Measurements from ENCODE around the gene CACNA1B.

Gene CACNA1B

DNA sequence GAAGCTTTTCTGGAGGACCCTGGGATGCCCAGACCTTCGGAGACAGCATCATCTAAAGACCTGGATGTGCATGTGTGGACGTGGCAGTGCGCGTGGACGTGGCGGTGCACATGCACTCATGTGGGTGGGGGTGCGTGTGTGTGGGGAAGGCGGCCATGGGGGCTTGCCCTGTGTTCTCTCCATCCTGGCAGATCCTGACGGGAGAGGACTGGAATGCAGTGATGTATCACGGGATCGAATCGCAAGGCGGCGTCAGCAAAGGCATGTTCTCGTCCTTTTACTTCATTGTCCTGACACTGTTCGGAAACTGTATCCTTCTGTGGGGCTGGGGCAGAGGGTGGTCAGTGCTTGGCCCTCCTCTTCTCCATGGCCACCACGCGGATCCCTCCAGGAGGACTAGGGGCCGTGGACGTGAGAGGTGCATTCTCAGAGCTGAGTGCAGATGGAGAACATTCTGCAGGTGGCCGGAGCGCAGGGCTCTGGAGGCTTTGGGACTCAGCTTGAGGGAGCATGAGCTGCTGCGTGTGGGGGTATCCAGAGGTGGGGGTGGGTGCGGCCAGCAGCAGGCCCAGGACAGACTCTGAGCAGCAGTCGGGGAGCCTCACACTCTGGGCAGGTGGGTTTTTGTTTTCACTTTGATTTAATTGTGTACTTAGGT lies 129.1 kb downstream of the CACNA1B start:
- no peaks in the 10 kb centered on the region for H3K9me3 ChIP-seq (ENCODE audit: control insufficient read depth, insufficient read depth, low read length)
- no CpG with 5 or more reads among the region's 25 CpGs for WGBS (ENCODE audit: insufficient coverage, insufficient read length)

DNA sequence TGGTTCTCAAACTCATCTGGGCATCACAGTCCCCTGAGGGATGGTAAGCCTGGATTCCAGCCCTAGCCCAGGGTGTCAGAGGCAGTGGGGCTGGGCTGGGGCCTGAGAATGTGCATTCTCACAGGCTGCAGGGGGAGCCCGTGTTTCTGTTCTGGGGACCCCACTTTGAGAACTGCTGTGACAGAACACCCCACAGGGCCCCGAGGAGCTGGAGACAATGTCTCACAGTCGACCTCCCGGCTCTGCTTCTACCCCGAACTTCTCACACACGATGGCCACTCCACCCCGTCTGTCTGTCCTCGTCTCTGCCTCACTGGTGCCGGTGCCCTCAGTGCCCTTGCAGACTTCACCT lies 130.0 kb downstream of the CACNA1B start:
- Histone ChIP-seq H3K27me3 (ENCODE audit: control insufficient read depth, insufficient read depth, low read length) (no peaks in the 10 kb centered on the region), H3K9me3 (ENCODE audit: control insufficient read depth, insufficient read depth, low read length) (no peaks in the 10 kb centered on the region), H3K4me1 (ENCODE audit: control insufficient read depth, insufficient read depth, low read length) (no peaks in the 10 kb centered on the region), H3K36me3 (ENCODE audit: control insufficient read depth, insufficient read depth, low read length) (no peaks in the 10 kb centered on the region; the same call in 1 of the 2 replicates), H3K4me3 (ENCODE audit: low read length) (no peak overlapping the region), H3K27ac (ENCODE audit: low read length) (no peak overlapping the region)
- no peak for DNase-seq (ENCODE audit: low read depth, low spot score)
- no CpG with 5 or more reads among the region's 9 CpGs for WGBS (ENCODE audit: insufficient coverage, insufficient read length)

More for the DNA sequence above, 129.1 kb downstream of the CACNA1B start:
- Histone ChIP-seq H3K36me3 (ENCODE audit: control insufficient read depth, insufficient read depth, low read length) (no peaks in the 10 kb centered on the region; the same call in 1 of the 2 replicates), H3K27ac (ENCODE audit: low read length) (no peak overlapping the region), H3K4me3 (ENCODE audit: low read length) (no peak overlapping the region), H3K27me3 (ENCODE audit: control insufficient read depth, insufficient read depth, low read length) (no peaks in the 10 kb centered on the region), H3K4me1 (ENCODE audit: control insufficient read depth, insufficient read depth, low read length) (no peaks in the 10 kb centered on the region)
- DNase-seq (ENCODE audit: low read depth, low spot score), result no peak

DNA sequence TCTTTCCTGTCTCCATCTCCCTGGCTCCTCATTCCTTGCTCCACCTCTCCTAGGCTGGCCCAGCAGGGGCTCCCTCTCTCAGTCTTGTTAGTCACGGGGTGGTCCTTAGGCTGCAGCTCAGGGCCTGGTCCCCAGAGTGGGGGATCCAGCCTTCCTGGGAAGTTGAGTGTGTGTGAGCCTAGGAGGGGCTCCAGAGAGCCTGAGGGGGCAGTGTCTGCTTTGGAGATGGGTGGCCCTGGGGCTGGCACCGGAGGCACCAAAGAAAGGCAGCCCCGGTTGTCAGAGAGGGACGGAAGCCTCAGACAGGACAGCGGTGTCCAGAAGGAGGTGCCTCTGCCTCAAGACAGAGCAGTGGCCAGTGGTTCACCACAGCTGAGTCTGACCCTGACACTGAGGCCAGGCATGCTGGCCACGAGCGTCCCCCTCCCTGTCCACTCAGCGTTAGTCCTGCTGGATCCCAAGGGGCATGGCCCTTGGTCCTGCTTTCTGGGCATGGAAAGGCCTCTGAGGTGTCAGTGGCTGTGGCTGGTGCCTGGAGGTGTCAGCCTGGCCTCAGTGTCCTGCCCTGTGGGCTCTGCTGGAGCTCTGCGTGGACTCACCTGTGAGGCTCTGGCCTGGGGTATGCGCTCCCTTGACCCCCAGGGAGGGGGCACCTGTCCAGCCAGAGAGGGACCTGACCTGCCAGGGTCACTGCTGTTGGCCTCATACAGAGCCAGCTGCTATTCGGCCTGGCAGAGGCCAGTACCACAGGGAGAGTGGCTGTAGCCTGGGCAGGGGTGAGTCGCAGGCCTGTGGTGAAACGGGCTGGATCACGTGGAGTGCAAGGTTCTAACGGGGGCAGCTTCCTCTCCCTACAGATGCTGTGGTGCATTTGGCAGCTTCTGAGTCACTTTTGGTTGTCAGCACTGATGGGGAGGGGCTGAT lies 130.6 kb downstream of the CACNA1B start:
- H3K9me3 ChIP-seq (ENCODE audit: control insufficient read depth, insufficient read depth, low read length), result no peaks in the 10 kb centered on the region
- H3K36me3 ChIP-seq (ENCODE audit: control insufficient read depth, insufficient read depth, low read length), result no peaks in the 10 kb centered on the region; the same call in 1 of the 2 replicates
- no peaks in the 10 kb centered on the region for H3K27me3 ChIP-seq (ENCODE audit: control insufficient read depth, insufficient read depth, low read length)
- no CpG with 5 or more reads among the region's 15 CpGs for WGBS (ENCODE audit: insufficient coverage, insufficient read length)
- DNase-seq (ENCODE audit: low read depth, low spot score), result no peak
- H3K4me1 ChIP-seq (ENCODE audit: control insufficient read depth, insufficient read depth, low read length), result no peaks in the 10 kb centered on the region
- H3K4me3 ChIP-seq (ENCODE audit: low read length), result no peak overlapping the region
- H3K27ac ChIP-seq (ENCODE audit: low read length), result no peak overlapping the region

DNA sequence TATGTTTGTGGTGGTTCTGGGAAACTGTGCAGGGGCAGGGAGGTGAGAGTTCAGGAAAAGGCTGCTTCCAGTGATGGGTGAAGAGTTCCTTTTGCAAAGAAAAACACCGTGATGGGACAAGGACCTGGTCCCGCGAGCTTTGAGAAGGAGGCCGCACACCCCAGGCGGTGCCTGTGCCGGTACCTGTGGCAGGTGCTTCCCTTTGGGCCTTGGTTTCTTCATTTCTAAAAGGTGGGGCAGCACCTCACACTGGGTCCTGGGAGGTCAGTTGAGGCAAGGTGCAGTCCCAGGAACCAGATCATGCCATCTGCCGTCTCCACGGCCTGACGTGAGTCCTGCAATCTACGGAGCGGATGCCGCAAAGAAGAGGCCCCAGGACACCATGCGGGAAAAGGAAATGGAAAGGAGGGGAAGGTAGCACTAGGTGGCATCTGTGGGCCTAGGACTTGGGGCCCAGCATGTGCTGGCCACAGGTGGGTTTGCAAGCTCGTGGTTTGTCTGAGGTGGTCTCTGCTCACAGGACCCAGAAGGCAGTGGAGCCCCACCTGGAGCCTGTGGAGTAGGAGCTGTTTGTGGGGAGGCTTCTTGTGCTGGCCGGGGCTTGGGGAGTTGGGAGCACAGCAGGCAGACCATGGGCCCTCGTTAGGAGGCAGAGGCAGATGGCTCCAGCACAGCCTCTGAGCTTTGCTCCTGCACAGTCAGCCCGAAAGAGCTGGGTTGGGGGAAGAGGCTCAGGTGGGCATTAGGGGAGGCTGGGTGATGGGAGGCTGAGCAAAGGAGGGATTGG lies 131.6 kb downstream of the CACNA1B start:
- DNase-seq (ENCODE audit: low read depth, low spot score), result no peak
- Histone ChIP-seq H3K36me3 (ENCODE audit: control insufficient read depth, insufficient read depth, low read length) (no peaks in the 10 kb centered on the region; the same call in 1 of the 2 replicates), H3K4me3 (ENCODE audit: low read length) (no peak overlapping the region), H3K27me3 (ENCODE audit: control insufficient read depth, insufficient read depth, low read length) (no peaks in the 10 kb centered on the region), H3K27ac (ENCODE audit: low read length) (no peak overlapping the region), H3K9me3 (ENCODE audit: control insufficient read depth, insufficient read depth, low read length) (no peaks in the 10 kb centered on the region), H3K4me1 (ENCODE audit: control insufficient read depth, insufficient read depth, low read length) (no peaks in the 10 kb centered on the region)
- WGBS (ENCODE audit: insufficient coverage, insufficient read length), result no CpG with 5 or more reads among the region's 17 CpGs

DNA sequence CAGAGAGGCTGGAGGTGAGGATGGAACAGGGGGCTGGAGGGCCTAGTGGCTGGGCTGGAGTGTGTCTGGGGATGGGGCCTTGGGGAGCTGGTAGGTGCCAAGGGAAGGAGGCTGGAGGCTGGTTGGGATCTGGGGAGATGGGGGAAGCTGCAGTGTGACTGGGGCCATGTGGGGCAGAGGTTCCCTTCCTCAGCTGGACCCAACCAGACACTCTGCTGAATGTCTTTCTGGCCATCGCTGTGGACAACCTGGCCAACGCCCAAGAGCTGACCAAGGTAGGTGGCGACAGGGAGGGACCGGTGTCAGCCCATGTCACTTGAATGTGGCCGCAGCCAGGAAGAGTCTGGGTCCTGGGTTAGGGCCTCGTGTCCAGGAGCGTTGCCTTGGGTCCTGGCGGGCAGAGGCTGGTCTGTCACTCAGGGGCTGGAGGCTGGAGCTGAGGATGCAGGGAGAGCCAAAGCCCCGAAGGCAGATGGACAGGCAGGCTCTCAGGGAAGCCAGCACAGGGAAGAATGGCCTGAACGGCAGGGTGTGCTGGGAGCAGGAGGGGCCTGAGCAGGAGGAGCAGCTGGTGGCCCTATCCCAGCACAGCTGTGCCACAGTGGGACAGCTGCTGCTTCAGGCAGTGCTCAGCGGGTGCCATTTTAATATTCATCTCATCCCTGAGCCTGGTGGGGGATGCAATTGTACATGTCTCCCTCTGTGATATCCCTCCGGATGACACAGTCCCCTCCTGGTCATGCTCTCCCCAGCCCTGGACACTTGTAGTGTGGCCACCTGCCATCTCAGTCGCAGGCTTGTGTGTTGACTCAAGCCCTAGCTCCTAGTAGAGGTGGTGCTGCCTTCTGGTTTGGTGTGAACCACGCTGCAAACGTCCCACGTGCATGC lies 132.5 kb downstream of the CACNA1B start:
- no peaks in the 10 kb centered on the region; the same call in 1 of the 2 replicates for H3K36me3 ChIP-seq (ENCODE audit: control insufficient read depth, insufficient read depth, low read length)
- H3K27ac ChIP-seq (ENCODE audit: low read length), result no peak overlapping the region
- WGBS (ENCODE audit: insufficient coverage, insufficient read length), result no CpG with 5 or more reads among the region's 16 CpGs
- H3K27me3 ChIP-seq (ENCODE audit: control insufficient read depth, insufficient read depth, low read length), result no peaks in the 10 kb centered on the region
- DNase-seq (ENCODE audit: low read depth, low spot score), result no peak
- no peaks in the 10 kb centered on the region for H3K9me3 ChIP-seq (ENCODE audit: control insufficient read depth, insufficient read depth, low read length)
- no peaks in the 10 kb centered on the region for H3K4me1 ChIP-seq (ENCODE audit: control insufficient read depth, insufficient read depth, low read length)
- no peak overlapping the region for H3K4me3 ChIP-seq (ENCODE audit: low read length)

DNA sequence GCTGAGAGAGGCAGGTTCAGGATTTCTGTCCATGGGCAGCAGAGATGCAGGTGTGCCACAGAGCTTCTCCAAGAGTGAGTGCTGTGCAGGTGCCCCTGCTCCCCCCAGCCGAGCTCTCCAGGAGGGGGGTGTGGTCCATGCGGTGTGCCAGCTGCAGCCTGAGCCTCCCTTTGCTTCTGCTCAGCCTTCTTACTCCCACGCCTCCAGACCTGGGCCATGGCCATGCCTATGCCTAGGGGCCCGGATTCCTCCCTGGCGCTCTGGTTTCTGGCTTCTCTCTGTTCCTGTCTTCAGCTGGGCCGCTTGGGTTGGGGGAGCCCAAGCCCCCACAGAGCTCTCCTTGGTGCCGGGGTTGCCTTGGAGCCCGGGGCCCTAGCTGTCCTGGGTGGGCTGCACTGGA lies 133.3 kb downstream of the CACNA1B start:
- whole genome bisulfite sequencing (ENCODE audit: insufficient coverage, insufficient read length), result no CpG with 5 or more reads among the region's 8 CpGs
- DNase-seq (ENCODE audit: low read depth, low spot score), result no peak
- H3K36me3 ChIP-seq (ENCODE audit: control insufficient read depth, insufficient read depth, low read length), result no peaks in the 10 kb centered on the region; the same call in 1 of the 2 replicates
- H3K27ac ChIP-seq (ENCODE audit: low read length), result no peak overlapping the region
- no peak overlapping the region for H3K4me3 ChIP-seq (ENCODE audit: low read length)
- no peaks in the 10 kb centered on the region for H3K4me1 ChIP-seq (ENCODE audit: control insufficient read depth, insufficient read depth, low read length)
- no peaks in the 10 kb centered on the region for H3K9me3 ChIP-seq (ENCODE audit: control insufficient read depth, insufficient read depth, low read length)
- no peaks in the 10 kb centered on the region for H3K27me3 ChIP-seq (ENCODE audit: control insufficient read depth, insufficient read depth, low read length)

DNA sequence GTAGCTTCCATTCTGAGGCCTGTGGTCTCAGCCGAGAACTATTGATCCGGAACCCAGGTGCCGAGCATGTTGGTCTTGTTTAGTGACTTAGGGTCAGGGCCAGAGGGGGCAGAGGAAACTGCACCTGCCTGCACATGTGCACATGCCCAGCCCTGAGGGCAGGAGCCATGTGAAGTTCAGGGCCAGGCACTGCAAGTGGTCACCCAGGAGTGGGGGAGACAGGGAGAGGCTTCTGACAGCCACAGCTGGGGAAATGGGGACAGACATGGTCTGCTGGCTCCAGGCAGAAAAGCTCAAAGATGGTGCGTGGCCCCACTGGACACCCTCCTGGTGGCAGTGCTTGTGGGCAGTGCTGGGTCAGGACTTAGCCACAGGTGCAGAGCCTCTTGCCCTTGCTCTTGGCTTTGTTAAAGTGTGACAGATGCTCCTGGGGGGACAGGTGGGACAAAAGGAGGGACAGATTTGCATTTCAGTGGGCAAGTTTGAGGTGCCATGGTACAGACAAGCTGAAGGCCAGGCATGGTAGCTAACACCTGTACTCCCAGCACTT lies 134.4 kb downstream of the CACNA1B start:
- Histone ChIP-seq H3K27me3 (ENCODE audit: control insufficient read depth, insufficient read depth, low read length) (no peaks in the 10 kb centered on the region), H3K9me3 (ENCODE audit: control insufficient read depth, insufficient read depth, low read length) (no peaks in the 10 kb centered on the region), H3K4me1 (ENCODE audit: control insufficient read depth, insufficient read depth, low read length) (no peaks in the 10 kb centered on the region), H3K27ac (ENCODE audit: low read length) (no peak overlapping the region), H3K4me3 (ENCODE audit: low read length) (no peak overlapping the region), H3K36me3 (ENCODE audit: control insufficient read depth, insufficient read depth, low read length) (no peaks in the 10 kb centered on the region; the same call in 1 of the 2 replicates)
- WGBS (ENCODE audit: insufficient coverage, insufficient read length), result no CpG with 5 or more reads among the region's 4 CpGs
- no peak for DNase-seq (ENCODE audit: low read depth, low spot score)

DNA sequence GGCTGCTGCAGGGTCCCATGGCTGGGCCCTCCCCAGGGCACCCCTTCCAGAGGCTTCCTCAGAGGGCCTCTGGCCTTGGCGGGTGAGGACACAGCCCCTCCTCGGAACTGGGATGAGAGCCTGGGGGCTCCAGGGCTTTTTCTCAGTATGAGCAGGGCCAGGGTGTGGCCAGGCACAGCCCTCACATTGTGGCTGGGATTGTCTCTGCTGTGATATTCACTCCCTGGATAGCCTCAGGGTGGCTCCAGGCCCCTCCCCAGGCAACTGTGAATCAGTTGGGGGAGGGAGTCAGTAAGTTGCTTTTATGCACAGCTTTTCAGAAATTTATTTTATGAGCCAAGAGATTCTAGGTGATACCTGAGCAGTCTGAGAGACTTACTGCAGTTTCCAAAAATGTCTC lies 135.7 kb downstream of the CACNA1B start:
- H3K36me3 ChIP-seq (ENCODE audit: control insufficient read depth, insufficient read depth, low read length), result no peaks in the 10 kb centered on the region; the same call in 1 of the 2 replicates
- H3K27ac ChIP-seq (ENCODE audit: low read length), result no peak overlapping the region
- WGBS (ENCODE audit: insufficient coverage, insufficient read length), result no CpG with 5 or more reads among the region's 2 CpGs
- no peak overlapping the region for H3K4me3 ChIP-seq (ENCODE audit: low read length)
- H3K9me3 ChIP-seq (ENCODE audit: control insufficient read depth, insufficient read depth, low read length), result no peaks in the 10 kb centered on the region
- no peaks in the 10 kb centered on the region for H3K27me3 ChIP-seq (ENCODE audit: control insufficient read depth, insufficient read depth, low read length)
- H3K4me1 ChIP-seq (ENCODE audit: control insufficient read depth, insufficient read depth, low read length), result no peaks in the 10 kb centered on the region
- no peak for DNase-seq (ENCODE audit: low read depth, low spot score)

DNA sequence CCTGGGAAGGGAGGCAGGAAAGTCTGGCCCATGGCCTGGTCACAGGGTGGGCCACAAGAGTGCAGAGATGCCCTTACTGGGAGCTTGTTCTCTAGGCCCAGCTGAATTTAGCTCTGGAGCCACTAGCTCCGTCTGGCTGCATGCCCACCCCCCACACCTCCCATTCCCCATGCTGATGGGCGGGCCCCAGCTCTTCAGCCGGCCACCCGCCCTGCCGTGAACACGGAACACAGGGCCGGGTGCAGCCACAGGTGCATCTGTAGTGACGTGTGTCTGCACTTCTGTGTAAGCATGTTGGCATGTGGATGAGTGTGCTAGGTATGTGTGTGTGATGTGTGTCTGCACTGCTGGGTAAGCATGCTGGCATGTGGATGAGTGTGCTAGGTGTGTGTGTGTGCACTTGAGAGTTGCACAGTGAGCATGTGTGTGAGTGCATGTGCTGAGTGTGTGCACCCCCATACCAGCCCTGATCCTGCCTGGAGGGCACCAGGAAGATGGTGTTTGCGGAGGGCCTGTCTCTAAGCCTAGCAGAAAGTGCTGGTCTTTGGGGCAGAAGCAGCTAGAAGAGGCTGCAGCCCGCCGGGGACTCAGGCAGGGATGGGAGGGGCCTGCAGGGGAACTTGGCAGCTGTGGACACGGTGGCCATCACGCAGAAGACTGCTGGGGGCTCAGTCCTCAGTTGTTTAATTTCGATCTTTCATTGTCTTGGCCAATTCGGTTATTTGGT lies 136.4 kb downstream of the CACNA1B start:
- H3K36me3 ChIP-seq (ENCODE audit: control insufficient read depth, insufficient read depth, low read length), result no peaks in the 10 kb centered on the region; the same call in 1 of the 2 replicates
- no peak overlapping the region for H3K27ac ChIP-seq (ENCODE audit: low read length)
- no peaks in the 10 kb centered on the region for H3K4me1 ChIP-seq (ENCODE audit: control insufficient read depth, insufficient read depth, low read length)
- no peak for DNase-seq (ENCODE audit: low read depth, low spot score)
- H3K27me3 ChIP-seq (ENCODE audit: control insufficient read depth, insufficient read depth, low read length), result no peaks in the 10 kb centered on the region
- WGBS (ENCODE audit: insufficient coverage, insufficient read length), result no CpG with 5 or more reads among the region's 15 CpGs
- no peaks in the 10 kb centered on the region for H3K9me3 ChIP-seq (ENCODE audit: control insufficient read depth, insufficient read depth, low read length)
- no peak overlapping the region for H3K4me3 ChIP-seq (ENCODE audit: low read length)

Data from iPS DF 6.9 (cell line).